ENCODE data around the gene ITIH4. TPM values are rescaled to one million over a fixed set of nuclear protein-coding genes. Genes with fewer than 3 reads are reported as not detected.

ITIH4 gene
- total and polyA plus RNA-seq, 2 donors (not counting 1 experiment from before 2014, with no cell fraction given) = 21.5 to 38.5 TPM

DNA sequence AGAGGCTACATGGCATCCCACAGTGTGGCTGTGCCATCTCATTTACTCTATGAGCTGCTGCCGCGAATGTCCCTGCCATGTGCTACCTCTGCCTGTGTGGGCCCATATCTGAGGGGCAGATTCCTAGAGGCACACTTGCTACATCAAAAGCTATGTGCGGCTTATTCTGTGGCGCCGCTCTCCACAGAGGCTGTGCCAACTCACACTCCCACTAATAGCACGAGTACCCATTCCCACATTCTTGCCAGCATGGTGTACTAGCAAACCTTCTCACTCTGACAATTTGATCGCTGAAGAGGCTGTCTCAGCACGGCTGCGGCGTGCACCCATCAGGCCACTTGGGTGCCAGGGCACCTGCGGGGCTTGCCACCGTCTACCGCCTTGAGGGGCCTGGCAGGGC is 35.5 kb upstream of the ITIH4 start:
- Histone ChIP-seq H3K4me1 (ENCODE audit: control insufficient read depth in 2 of 2, insufficient read depth in 2 of 2, low read length in 2 of 2) (no peaks in the 10 kb centered on the region), H4K20me1 (ENCODE audit: control insufficient read depth, insufficient read depth, low read length, poor library complexity, severe bottlenecking) (peaks cover 10% of the 10 kb centered on the region), H3K9me3 (ENCODE audit: control extremely low read depth in 1 of 3, control insufficient read depth in 2 of 3, insufficient read depth in 1 of 3, low read length in 2 of 3) (peaks cover 0 to 24% (median 3%) of the 10 kb centered on the region in 3 donors), H3K36me3 (replicated peaks in 1 of 2; ENCODE audit: control extremely low read depth in 1 of 2, control insufficient read depth in 1 of 2, extremely low read depth in 1 of 2, insufficient read depth in 2 of 2, low read length in 1 of 2) (no peaks in the 10 kb centered on the region), H3K27ac (ENCODE audit: low read length in 2 of 2) (no peak overlapping the region), H3K4me3 (ENCODE audit: control extremely low read depth in 1 of 5, extremely low read depth in 1 of 5, insufficient read depth in 1 of 5, low read depth in 2 of 5, low read length in 4 of 5) (no peak overlapping the region), H3K27me3 (replicated peaks in 1 of 4; ENCODE audit: control extremely low read depth in 1 of 4, control insufficient read depth in 3 of 4, insufficient read depth in 4 of 4, low read length in 3 of 4) (no peaks in the 10 kb centered on the region), H3K9ac (ENCODE audit: low read length) (no peak overlapping the region), H3K79me2 (ENCODE audit: control insufficient read depth, insufficient read depth, low read length) (peaks cover 12% of the 10 kb centered on the region), H3K4me2 (replicated peaks; ENCODE audit: low read depth, low read length, poor library complexity, severe bottlenecking) (no peak overlapping the region), H2AFZ (ENCODE audit: insufficient read depth, low read depth, low read length, poor library complexity, severe bottlenecking) (no peak overlapping the region)
- Mint-ChIP-seq H3K9me3 (ENCODE audit: insufficient read depth) (peaks cover 5% of the 10 kb centered on the region), H3K4me1 (no peaks in the 10 kb centered on the region), H3K27ac (no peak overlapping the region), H3K4me3 (no peak overlapping the region), H3K27me3 (no peaks in the 10 kb centered on the region)
- DNase-seq = no peak
- ChIA-PET POLR2A (no interaction called here), CTCF (no interaction called here)
- intact Hi-C loops (cut with micrococcal nuclease) = no loop called here
- WGBS (ENCODE audit: insufficient coverage) = 97% methylated on average over 12 of the region's 13 CpGs
- TF ChIP-seq, protein P1, sequence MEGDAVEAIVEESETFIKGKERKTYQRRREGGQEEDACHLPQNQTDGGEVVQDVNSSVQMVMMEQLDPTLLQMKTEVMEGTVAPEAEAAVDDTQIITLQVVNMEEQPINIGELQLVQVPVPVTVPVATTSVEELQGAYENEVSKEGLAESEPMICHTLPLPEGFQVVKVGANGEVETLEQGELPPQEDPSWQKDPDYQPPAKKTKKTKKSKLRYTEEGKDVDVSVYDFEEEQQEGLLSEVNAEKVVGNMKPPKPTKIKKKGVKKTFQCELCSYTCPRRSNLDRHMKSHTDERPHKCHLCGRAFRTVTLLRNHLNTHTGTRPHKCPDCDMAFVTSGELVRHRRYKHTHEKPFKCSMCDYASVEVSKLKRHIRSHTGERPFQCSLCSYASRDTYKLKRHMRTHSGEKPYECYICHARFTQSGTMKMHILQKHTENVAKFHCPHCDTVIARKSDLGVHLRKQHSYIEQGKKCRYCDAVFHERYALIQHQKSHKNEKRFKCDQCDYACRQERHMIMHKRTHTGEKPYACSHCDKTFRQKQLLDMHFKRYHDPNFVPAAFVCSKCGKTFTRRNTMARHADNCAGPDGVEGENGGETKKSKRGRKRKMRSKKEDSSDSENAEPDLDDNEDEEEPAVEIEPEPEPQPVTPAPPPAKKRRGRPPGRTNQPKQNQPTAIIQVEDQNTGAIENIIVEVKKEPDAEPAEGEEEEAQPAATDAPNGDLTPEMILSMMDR (IDR thresholded peaks at IDR 0.05) = no peak
- no peak for TF ChIP-seq EZH2 (IDR thresholded peaks at IDR 0.05; ENCODE audit: borderline replicate concordance, insufficient read depth, low read depth, low read length, poor library complexity, severe bottlenecking)
- ATAC-seq (ENCODE audit: low read depth) = no peak

DNA sequence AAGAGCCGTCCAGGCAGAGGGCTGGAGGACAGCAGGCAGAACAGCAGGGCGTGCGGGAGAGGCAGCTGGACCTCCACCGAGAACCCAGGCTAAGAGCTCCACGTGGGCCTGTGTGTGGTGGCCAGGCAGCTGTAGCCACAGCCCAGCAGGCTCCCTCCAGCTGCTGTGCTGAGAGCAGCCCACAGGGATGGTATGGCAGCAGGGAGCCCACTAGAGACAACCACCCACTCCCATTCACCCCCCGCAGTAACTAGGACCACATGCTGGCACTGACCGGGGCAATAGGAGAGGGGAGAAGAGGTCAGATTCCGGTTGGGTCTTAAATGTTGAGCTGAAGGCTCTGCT is 29.9 kb upstream of the ITIH4 start:
- CTCF ChIA-PET = no interaction called here
- 100% methylated on average over 7 of the region's 8 CpGs for WGBS (ENCODE audit: insufficient coverage)

More for the DNA sequence above, 29.9 kb upstream of the ITIH4 start:
- Histone ChIP-seq H3K9me3 (ENCODE audit: control extremely low read depth in 1 of 3, control insufficient read depth in 2 of 3, insufficient read depth in 1 of 3, low read length in 2 of 3) (peaks cover 0 to 14% (median 3%) of the 10 kb centered on the region in 3 donors), H3K27me3 (replicated peaks in 1 of 4; ENCODE audit: control extremely low read depth in 1 of 4, control insufficient read depth in 3 of 4, insufficient read depth in 4 of 4, low read length in 3 of 4) (no peaks in the 10 kb centered on the region), H3K79me2 (ENCODE audit: control insufficient read depth, insufficient read depth, low read length) (no peaks in the 10 kb centered on the region), H3K9ac (ENCODE audit: low read length) (no peak overlapping the region), H3K4me2 (replicated peaks; ENCODE audit: low read depth, low read length, poor library complexity, severe bottlenecking) (no peak overlapping the region), H4K20me1 (ENCODE audit: control insufficient read depth, insufficient read depth, low read length, poor library complexity, severe bottlenecking) (no peaks in the 10 kb centered on the region), H3K36me3 (replicated peaks in 1 of 2; ENCODE audit: control extremely low read depth in 1 of 2, control insufficient read depth in 1 of 2, extremely low read depth in 1 of 2, insufficient read depth in 2 of 2, low read length in 1 of 2) (peaks cover 0 to 7% of the 10 kb centered on the region in 2 experiments), H3K4me3 (ENCODE audit: control extremely low read depth in 1 of 5, extremely low read depth in 1 of 5, insufficient read depth in 1 of 5, low read depth in 2 of 5, low read length in 4 of 5) (no peak overlapping the region), H3K27ac (ENCODE audit: low read length in 2 of 2) (no peak overlapping the region), H2AFZ (ENCODE audit: insufficient read depth, low read depth, low read length, poor library complexity, severe bottlenecking) (no peak overlapping the region), H3K4me1 (ENCODE audit: control insufficient read depth in 2 of 2, insufficient read depth in 2 of 2, low read length in 2 of 2) (no peaks in the 10 kb centered on the region)
- Mint-ChIP-seq H3K4me1 (no peaks in the 10 kb centered on the region), H3K4me3 (no peak overlapping the region), H3K9me3 (ENCODE audit: insufficient read depth) (peaks cover 5% of the 10 kb centered on the region), H3K27me3 (no peaks in the 10 kb centered on the region), H3K27ac (no peak overlapping the region)
- TF ChIP-seq, protein P1 (IDR thresholded peaks at IDR 0.05) = no peak
- no peak for TF ChIP-seq EZH2 (IDR thresholded peaks at IDR 0.05; ENCODE audit: borderline replicate concordance, insufficient read depth, low read depth, low read length, poor library complexity, severe bottlenecking)
- POLR2A ChIA-PET = no interaction called here
- DNase-seq (no peak), ATAC-seq (ENCODE audit: low read depth) (no peak)
- intact Hi-C loops (cut with micrococcal nuclease) = no loop called here

Measured in B cell (primary cell).